NCI-H2029 (cell line): Measurements from ENCODE around the gene HS2ST1.
"Not testable (repeated sequence)": the region's sequence is repeated elsewhere in the genome, so short reads cannot be mapped to it uniquely, and the experiment has no call there.

Experiments
- DNase-seq: peaks from one replicate; lab custom pipeline; 2025; lab: John Stamatoyannopoulos, UW

The HS2ST1 gene

DNA sequence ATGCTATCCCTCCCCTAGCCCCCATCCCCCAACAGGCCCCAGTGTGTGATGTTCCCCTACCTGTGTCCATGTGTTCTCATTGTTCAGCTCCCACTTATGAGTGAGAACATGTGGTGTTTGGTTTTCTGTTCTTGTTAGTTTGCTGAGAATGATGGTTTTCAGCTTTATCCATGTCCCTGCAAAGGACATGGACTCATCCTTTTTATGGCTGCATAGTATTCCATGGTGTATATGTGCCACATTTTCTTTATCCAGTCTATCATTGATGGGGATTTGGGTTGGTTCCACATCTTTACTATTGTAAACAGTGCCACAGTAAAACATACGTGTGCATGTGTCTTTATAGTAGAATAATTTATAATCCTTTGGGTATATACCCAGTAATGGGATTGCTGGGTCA, 152.3 kb downstream of the HS2ST1 start:
- DNase-seq: not testable (repeated sequence)

DNA sequence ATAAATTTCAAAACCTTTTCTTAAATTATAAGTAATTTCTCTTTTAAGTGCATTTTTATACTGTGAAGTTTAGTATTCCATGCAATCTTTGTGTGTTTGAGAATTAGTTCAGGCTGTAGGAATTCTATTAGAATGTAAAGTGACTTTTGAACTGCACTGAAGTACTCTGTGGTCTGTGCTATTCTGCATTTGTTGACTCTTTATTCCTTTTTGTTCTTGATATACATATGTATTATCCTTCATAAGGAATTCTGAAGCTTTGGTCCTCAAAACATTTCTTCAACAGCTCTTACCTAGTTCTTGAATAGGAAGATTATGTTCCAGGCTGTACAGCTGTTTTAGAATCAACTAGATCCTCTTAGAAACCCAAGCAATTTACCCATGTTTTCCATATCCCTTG, 158.0 kb downstream of the HS2ST1 start:
- DNase-seq: no peak

DNA sequence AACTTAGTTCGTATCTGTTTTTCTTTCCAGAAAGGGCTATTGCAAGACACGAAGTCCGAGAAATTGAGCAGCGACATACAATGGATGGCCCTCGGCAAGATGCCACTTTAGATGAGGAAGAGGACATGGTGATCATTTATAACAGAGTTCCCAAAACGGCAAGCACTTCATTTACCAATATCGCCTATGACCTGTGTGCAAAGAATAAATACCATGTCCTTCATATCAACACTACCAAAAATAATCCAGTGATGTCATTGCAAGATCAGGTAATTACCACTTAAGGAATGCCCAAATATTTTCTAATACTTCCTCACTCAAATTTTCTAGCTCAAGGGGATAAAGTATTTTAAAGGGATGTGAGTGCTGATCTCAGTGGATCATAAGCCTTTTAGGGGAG, 158.5 kb downstream of the HS2ST1 start:
- DNase-seq: no peak

DNA sequence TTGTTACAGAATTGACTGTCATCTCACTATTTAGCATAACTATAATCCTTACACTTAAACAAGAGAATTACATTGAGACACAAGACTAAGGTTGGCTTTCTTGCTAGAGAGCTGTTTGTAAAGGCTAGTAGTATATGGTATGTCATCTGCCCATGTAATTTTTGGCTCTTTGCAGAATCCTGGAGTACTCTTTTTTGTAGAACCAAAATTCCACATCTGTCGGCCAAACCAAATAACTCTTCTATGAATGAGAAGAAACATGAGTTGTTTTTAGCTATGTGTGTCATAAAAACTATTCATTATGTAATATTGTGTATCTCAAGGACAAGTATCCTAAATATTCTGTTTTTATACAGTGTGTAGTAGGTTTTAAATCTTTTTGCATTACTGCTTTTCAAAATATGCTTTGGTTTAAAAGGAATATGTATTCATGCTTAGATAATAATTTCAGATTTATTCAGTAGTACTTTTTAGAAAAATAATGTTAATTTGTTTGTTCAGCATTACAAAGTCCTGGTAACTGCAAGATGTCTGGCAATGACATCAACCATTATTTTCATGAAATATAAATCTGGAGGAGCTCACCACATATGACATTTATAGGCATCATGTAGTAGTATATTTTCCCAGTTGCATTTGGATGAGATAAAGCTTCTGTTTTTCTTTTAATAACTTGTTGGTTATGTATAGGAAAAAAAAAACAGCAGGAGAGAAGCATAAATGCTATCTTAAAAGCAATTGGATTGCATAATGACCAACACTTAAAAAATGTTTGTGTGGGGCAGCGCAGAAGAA, 159.8 kb downstream of the HS2ST1 start:
- DNase-seq: no peak

DNA sequence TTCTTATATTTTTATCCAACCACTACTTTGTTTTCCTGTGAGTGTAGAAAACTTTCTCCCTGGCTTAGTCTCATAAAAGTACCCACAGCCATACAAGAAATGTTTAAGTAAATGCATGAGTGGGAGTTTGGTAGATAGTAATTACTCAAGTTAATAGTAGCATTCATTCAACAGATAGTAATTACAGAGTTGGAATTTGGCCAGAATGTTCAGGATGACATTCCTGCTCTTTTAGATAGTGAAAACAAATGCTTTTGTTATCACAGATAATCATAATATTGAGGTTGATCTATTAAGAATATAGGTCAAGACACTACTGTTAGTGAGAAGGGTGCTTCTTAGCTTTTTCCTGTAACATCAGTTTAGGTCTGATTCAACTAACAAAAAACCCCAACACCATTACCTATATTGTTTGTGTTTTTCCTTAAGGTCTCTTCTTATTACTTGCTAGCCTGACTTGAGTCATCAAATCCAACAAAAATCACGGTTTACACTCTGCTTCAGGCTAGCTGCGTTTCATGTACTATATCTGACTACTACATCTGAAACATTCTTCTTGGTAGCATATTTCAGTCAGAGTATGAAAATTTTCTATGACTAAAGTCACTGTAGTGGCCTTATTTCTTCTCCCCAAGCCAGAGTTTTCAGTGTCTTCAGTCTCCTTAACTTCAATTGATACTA, 163.7 kb downstream of the HS2ST1 start:
- DNase-seq: no peak

DNA sequence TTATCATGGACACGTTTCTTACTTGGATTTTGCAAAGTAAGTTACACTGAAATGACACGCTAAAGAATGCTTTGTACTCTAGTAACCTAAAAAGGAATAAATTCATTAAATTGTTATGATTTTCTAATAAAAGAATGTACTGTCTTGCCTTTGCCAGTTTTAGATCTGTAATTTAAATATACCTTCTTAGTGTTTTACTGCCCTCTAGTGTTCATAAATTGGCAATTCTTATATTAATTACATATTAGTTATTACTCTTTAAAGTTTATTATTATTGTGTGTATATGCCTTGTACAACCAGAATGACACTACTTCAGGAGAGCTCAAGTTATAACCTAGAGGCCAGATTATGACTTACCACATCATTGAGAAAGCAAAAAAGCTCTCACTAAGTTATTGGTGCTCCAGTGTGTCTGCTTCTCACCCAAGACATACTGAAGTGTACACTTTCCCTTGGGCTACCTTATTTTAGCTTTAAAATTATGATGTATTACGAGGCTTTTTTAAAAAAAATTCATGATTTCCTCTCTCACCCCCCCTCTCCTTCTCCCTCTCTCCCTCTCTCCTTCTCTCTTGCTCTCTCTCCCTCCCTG, 169.9 kb downstream of the HS2ST1 start:
- peak; percentile 16 for DNase-seq

DNA sequence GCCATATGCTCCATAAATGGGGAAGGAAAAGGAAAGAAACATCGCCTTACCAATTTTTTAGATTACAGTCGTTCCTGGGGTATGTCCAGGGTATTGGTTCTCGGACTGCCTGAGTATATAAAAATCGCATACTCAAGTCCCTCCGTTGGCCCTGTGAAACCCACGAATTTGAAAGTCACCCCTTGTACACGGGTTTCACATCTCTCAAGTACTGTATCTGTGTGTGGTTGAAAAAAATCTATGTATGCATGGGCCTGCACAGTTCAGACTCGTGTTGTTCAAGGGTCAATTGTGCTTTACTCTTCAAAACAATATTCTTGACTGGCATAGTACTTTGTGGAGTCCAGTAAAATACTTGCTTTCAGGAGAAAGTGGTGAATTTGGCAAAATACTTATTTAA, 171.7 kb downstream of the HS2ST1 start:
- no peak for DNase-seq

DNA sequence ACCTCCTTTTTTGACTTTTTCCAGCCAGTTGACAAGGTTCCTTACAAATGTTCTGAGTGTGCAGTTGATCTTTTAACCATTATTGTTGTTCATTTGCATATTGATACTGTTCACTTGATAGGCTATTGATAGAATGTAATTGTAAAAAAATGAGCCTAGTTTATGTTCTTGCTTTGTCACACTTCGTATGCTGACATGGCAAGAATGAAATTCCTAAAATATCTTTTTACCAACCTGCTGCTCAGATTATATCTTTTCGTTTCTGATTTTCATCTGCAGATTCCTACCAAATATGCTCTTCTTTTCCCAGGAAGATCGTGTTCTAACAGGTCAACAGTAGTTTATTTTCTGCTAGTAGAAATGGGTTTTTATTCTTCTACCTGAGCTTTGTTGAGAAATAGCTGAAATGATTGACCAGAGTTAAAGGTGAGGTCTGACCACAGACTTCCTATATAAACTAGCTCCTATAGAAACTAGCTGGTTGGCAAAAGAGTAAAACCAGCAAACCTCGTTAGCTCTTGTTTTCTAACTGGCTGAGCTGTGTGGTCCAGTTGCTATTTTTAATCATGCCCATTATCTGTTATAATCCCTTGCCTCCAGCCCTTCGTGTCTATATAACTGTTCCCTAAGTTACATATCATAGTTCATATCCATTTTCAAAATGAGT, 174.8 kb downstream of the HS2ST1 start:
- no peak for DNase-seq

DNA sequence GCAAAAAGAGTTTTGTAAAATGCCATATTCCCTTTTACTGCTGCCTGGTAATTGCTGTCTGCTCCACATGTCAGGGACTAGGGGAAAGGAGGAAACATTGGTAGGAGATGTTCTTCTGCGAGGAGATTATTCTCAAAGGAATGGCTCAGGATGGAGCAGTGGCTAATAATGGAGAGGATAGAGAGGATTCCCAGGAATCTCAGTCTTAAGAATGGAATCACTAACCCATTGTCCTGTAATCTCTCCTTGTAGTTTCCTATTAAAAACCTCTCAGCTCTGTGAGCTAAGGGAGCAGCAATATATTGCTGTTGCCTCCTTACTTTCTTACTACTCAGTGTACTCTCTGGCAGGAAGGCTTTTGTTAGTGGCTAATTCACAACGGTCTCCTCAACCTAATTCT, 175.4 kb downstream of the HS2ST1 start:
- DNase-seq: no peak

DNA sequence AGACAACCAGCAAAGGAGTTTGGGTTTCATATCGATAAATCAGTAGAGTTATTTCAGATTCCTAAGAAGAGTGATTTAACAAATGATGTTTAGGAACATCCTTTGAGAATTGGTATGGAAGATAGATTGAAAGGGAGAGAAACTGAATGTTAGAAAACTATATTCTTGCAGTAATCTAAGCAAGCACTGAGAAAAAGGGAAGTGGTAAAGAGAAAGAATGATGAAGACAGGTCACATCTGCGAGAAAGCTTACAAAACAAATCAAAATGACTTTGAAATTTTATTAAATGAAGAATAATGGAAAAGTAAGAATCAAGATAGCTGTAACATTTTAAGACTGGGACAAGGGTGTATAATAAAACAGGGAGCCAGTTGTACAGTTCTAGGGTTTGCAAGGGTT, 177.0 kb downstream of the HS2ST1 start:
- DNase-seq: no peak

DNA sequence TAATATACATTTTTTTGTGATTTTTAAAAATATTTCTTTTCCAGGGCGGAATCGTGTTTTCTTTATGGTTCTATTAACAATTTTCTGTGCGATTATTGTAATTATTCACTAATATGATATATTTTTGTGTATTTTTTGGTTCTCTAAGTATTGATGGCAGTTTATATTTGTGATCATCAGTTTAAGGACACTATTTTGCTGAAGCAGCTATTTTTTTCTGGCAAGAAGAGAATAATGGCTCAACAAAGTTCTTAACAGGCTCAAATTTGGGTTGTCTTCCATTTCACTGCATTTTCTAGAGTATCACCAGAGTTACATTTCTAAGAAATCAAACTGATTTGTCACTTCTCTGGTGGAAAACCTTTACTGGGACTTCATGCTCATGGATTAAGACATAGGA, 178.4 kb downstream of the HS2ST1 start:
- no peak for DNase-seq

DNA sequence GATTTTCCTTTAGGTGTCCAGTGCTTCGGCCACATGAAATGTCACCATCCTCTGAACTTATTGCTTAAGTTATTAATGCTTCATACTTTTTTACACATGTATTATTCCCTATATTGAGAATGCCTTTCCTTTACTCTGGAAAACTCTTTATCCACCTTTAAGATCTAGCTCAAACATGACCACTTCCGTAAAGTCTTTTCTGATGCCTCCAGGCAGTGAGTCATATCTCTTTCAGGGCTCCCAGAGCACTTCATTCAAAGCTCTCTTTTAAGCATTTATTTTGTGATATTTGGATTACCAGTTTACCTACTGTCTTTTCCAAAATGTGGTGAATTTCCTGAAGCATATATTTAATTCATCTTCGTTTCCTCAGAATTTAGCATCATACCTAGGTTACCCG, 178.9 kb downstream of the HS2ST1 start:
- DNase-seq: no peak

DNA sequence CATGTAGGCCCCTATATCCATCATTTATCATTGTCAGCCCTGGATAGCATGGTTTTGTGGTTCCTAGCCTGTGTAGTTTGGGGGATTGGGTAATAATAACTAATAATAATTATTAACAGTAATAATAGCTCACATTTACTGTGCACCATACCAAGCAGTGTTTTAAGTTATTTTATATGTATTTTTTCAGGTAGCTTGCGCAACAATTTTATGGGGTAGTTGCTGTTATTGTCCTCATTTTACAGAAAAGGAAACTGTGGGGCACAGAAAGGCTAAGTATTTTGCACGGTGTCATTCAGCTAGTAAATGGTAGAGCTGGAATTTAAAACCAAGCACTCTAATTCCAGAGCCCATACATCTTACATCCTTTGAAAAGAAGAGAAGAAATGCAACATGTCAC, 179.8 kb downstream of the HS2ST1 start:
- no peak for DNase-seq

DNA sequence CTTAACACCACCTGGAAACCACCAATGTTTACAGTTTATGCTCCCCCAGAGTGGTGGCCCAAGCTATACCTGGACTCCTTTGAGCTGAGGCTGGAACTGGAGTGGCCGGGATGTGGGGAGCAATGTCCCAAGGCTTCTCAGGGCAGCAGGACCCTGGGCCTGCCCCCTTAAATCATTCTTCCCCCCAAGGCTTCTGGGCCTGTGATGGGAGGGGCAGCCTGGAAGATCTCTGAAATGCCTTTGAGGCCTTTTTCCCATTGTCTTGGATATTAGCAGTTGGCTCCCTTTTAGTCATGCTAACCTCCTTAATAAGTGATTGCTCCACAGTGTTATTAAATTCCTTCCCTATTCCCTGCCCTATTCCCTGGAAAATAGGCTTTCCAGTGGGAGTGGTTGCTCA, 185.8 kb downstream of the HS2ST1 start:
- no peak for DNase-seq

DNA sequence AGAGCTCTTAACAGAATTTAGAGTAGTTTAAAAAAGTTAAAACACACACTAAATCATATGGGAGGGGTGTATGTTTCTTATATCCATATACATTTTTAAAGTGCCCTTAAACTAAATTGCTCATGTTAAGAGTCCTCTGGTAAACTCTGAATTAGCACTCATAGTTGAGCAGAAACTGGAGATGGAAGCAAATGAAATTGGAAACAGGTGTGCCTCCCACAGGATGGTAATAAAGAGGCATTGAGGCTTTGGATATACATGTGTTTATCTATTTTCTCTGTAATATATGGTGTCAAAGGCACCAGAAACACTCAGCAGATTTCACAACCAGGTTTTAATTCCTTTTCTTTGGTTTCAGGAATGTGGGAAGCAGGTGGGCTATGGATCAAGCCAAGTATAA, 188.6 kb downstream of the HS2ST1 start:
- DNase-seq: no peak

DNA sequence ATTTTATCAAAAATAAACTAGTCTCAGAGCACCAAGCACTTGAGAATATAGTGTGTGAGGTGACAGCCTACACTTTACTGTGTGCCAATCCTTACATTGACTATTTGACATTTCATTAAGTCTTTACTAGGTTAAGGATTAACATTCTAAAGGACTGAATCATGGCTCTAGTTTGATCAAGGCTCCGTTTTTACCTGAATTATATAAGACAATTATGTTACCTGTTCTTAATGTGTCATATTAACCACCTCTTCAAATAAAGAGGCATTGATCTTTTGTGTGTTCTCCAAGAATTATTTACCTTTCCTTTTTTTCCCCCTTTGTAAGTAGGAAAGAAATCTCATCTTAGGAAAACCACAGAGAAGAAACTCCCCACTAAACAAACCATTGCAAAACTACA, 189.7 kb downstream of the HS2ST1 start:
- no peak for DNase-seq

DNA sequence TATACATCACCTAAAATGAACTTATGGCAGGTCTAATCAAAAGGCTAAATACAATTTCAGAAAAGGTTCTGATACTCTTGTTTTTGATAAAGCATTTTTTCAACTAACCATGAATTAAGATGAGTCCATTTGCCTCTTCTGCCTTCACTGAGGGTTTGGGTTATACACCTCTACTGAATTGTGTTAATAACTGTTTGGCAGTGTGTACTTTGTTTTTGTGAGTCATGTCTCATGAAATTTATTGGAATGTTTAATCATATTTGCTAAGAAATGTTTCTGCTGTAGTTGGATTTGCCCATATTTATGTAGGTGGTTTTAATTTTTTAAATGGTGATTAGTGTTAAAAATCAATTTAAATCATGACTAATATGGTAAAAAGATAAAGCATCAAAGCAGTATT, 190.5 kb downstream of the HS2ST1 start:
- no peak for DNase-seq

DNA sequence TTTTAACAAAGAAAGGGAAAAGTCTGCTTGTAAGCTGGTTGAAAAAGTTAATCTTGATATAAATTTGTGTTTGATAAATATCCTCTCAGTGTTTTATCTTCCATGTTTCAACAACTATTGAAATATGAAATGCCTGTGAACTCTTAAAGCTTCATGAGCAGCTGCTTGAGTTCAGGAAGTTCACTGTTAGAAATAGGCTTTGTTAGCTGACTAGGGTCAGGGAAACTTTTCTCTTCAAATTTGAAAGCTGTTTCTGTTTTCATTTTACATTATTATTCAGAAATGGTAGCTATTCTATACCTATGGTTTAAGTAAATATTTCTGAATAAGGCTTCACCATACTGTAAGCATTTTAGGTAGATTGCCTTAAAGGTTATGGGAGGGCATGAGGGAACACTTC, 191.7 kb downstream of the HS2ST1 start:
- DNase-seq: no peak

DNA sequence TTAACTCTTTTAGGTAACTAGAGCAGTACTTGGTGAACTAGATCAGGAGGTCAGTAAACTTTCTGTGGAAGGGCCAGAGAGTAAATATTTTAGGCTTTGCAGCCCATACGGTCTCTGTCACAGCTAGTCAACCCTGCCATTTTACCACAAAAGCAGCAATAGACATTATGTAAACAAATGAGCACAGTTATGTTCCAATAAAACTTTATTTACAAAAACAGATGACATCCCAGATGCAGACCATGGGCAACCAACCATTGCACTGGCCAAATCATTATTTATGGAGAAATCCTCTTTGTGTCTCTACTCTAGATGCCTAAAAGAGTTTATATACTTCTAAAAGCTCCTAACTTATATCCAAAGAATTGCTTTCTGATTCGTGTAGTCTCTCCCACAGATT, 192.4 kb downstream of the HS2ST1 start:
- DNase-seq: no peak

DNA sequence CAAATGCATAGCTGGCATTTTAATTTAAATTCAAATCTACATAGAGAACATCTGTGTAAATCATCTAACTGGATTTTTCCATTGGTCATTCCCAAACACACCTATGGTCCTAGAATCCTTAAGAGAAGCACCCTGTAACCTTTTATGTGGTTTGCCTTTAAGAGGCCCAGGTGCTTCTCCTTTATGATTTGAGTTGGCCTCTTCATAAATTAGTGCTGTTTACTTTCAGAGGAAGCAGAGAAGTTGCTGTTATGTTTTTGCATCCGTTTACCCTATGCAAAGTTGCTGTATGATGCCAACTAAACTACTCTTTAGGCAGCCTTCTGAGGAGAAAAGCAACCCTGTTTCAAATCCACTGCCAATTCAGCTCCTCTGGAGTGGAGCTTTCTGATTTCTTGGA, 193.8 kb downstream of the HS2ST1 start:
- no peak for DNase-seq

DNA sequence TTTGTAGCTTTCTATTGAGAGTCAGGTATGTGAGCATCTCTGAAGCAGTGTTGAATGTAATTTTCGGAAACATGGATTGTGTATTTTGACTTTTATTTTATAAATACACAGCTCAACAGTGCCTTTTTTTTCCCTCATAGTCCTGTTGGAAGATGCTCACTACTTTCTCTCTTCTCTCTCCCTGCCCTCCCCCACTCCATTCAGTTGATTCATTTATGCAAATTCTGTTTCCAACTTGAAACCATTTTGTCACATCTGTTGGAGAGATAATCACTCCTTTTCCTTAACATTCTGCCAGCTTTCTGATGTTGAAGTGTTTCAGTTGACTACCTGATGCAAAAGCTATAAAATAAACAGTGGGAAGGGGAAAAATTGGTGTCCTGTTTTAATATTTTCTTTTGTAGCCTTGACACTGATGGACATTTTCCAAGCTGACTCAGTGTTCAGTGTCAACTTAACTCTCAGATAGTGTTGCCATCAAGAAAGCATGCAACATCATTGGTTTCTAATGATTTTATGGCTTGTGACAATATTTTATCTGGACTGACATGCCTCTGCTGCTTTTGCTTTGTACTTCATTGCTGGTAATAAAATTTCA, 194.5 kb downstream of the HS2ST1 start:
- no peak for DNase-seq

DNA sequence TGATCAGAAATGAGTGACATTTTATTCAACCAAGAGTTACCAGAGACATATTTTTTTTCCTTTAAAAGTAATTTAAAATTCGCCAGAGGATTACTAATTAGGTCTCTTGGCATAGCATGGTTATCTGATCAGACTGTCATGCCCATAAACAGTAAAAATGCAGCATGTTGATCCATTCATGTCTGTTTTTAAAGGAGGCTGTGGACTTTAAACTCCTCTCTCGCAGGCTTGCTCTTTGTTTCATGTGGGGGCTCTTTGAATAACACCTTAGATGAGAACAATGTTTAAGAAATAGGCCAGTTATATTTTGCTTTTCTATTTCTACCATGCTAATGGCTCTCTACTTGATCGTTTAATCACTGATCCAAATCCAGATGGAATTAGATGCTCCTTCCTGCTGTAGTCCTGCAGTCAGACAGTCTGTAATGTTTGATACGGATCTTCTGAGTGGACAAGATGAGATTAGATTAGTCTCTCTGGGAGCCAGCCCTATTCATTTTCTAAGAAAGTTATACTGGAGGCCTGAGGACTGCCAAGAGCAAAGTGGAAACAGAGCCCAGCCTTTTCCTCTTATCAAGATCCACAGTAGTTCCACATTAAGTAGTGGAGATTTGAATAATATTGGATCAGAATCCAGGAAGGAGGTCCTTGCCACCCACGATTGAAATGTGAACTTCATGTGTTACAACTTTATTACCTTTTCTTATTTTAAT, 197.4 kb downstream of the HS2ST1 start:
- DNase-seq: no peak
